IMR-90 (cell line): ENCODE results near the gene SEPHS1.

Experiments used
- BHLHE40 ChIP-seq: fragments of 150-350 bp; IDR thresholded peaks from 2 replicates; pipeline ENCODE4 v1.6.1; 2016; ENCODE audit warnings: mild to moderate bottlenecking, low read depth, low read length
- CEBPB ChIP-seq: IDR thresholded peaks from 2 replicates; pipeline ENCODE4 v1.6.1; 2012; ENCODE audit warnings: low read depth, low read length, improper control_type of control experiment
- CHD1 ChIP-seq: IDR thresholded peaks from 2 replicates; pipeline ENCODE4 v1.6.1; 2012; ENCODE audit warnings: low read depth, low read length, improper control_type of control experiment
- CTCF ChIP-seq: conservative IDR thresholded peaks from 2 replicates; pipeline ENCODE4 v1.5.1; 2012; ENCODE audit warnings: mild to moderate bottlenecking, low read depth, low read length, improper control_type of control experiment
- ELK1 ChIP-seq: fragments of 150-350 bp; IDR thresholded peaks from 2 replicates; pipeline ENCODE4 v1.6.1; 2016; ENCODE audit warnings: low read depth, mild to moderate bottlenecking, low read length, moderate library complexity, borderline replicate concordance
- FOS ChIP-seq: fragments of 150-350 bp; IDR thresholded peaks from 2 replicates; pipeline ENCODE4 v1.6.1; 2016; ENCODE audit warnings: low read depth, low read length
- MAFK ChIP-seq: IDR thresholded peaks from 2 replicates; pipeline ENCODE4 v1.6.1; 2012; ENCODE audit warnings: low read depth, low read length, improper control_type of control experiment
- MXI1 ChIP-seq: IDR thresholded peaks from 2 replicates; pipeline ENCODE4 v1.6.1; 2012; ENCODE audit warnings: low read depth, mild to moderate bottlenecking, low read length, moderate library complexity, borderline replicate concordance
- NFE2L2 ChIP-seq: fragments of 150-350 bp; IDR thresholded peaks from 2 replicates; pipeline ENCODE4 v1.6.1; 2016; ENCODE audit warnings: low read depth, mild to moderate bottlenecking, low read length
- POLR2A ChIP-seq: IDR thresholded peaks from 2 replicates; pipeline ENCODE4 v1.6.1; 2012; ENCODE audit warnings: mild to moderate bottlenecking, low read depth, low read length
- RAD21 ChIP-seq: IDR thresholded peaks from 2 replicates; pipeline ENCODE4 v1.6.1; 2012; ENCODE audit warnings: low read length, improper control_type of control experiment
- RFX5 ChIP-seq: IDR thresholded peaks from 2 replicates; pipeline ENCODE4 v1.8.0; 2012; ENCODE audit warnings: low read depth, mild to moderate bottlenecking, low read length, moderate library complexity
- USF2 ChIP-seq: fragments of 150-350 bp; IDR thresholded peaks from 2 replicates; pipeline ENCODE4 v1.6.1; 2017; ENCODE audit warnings: mild to moderate bottlenecking, antibody characterized with exemption, low read length, low read depth

- TF ChIP-seq CTCF (no peak), POLR2A (no peak), CHD1 (no peak), MAFK (no peak), MXI1 (no peak), USF2 (no peak), FOS (no peak), CEBPB (no peak), RAD21 (no peak), BHLHE40 (no peak), RFX5 (no peak), NFE2L2 (no peak), ELK1 (no peak)
These were observed 28.2 kb upstream of the SEPHS1 start for GRCh38 chr10:13376297-13376696.
